Measurements from ENCODE around the gene CRELD2.

DNA sequence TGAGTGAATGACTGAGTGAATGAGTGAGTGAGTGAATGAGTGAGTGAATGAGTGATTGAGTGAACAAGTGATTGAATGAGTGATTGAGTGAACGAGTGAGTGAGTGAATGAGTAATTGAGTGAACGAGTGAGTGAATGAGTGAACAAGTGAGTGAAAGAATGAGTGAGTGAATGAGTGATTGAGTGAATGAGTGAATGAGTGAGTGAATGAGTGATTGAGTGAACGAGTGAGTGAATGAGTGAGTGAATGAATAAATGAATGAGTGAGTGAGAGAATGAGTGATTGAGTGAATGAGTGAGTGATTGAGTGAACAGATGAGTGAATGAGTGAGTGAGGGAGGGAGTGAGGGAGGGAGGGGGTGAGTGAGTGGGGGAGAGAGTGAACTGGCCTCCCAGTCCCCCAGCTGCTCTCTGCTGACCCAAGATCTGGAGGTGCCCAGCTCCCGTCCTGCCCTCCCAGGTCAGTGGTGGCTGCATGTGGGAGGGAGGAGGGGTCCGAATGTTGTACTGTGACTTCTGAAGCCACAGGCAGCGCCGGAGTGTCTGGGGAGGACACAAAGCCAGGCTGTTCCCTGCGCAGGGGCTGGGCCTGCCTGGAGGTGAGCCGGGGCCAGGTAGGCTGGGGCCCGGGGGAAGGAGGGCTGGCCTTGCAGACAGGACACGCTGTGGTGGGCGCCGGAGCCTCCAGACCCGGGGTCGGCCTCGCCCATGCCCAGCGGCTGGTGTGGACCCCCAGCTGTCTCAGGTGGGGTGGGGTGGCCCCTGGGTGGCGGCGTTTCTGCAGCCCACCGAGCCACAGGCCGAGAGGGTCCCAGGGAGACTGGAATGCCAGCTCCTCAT, 24.4 kb downstream of the CRELD2 start:
- TF ChIP-seq, protein P1, sequence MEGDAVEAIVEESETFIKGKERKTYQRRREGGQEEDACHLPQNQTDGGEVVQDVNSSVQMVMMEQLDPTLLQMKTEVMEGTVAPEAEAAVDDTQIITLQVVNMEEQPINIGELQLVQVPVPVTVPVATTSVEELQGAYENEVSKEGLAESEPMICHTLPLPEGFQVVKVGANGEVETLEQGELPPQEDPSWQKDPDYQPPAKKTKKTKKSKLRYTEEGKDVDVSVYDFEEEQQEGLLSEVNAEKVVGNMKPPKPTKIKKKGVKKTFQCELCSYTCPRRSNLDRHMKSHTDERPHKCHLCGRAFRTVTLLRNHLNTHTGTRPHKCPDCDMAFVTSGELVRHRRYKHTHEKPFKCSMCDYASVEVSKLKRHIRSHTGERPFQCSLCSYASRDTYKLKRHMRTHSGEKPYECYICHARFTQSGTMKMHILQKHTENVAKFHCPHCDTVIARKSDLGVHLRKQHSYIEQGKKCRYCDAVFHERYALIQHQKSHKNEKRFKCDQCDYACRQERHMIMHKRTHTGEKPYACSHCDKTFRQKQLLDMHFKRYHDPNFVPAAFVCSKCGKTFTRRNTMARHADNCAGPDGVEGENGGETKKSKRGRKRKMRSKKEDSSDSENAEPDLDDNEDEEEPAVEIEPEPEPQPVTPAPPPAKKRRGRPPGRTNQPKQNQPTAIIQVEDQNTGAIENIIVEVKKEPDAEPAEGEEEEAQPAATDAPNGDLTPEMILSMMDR (IDR thresholded peaks at IDR 0.05) = no peak
- TF ChIP-seq POLR2A (IDR thresholded peaks at IDR 0.05) = no peak

Data from thyroid gland (tissue), 4 donors.